A549 (cell line): Measurements from ENCODE around the gene CALU. TPM values are rescaled to one million over a fixed set of nuclear protein-coding genes. Genes with fewer than 3 reads are reported as not detected.
A peak's percentile ranks its signal among the peaks of the same experiment; 100 is the strongest.

Source experiments
- ATAC-seq, 2 experiments: fragments of 200-7000 bp in 1 of 2; fragments of >200 bp in 1 of 2; cut with Nextera tagmentation in 1 of 2; cut with Tn5 transposase in 1 of 2; 3 replicates each; pipeline versions ENCODE4 v1.8.0 to v1.9.1; 2018 to 2020; ENCODE audit warnings: mild to moderate bottlenecking in 1 of 2, moderate library complexity in 1 of 2
- CTCF ChIA-PET: fragments of 300-600 bp; sonication (Branson Sonifier 250); formaldehyde crosslinking; extraction: SDS; loops from one replicate; lab custom pipeline; 2021; ENCODE audit warnings: antibody characterized with exemption, inconsistent platforms; lab: Yijun Ruan, JAX
- POLR2A ChIA-PET: fragments of 350-600 bp; formaldehyde crosslinking; extraction: SDS; loops from one replicate; lab custom pipeline; 2021; ENCODE audit warnings: antibody characterized with exemption, inconsistent platforms; lab: Yijun Ruan, JAX
- DNase-seq, 2 experiments: peaks; one replicate each; pipeline versions ENCODE4 v3.0.0 to v3.0.0-alpha.2; 2011 to 2016; ENCODE audit warnings: low read depth in 1 of 2, low spot score in 1 of 2
- FAIRE-seq: peaks from 2 replicates; lab custom pipeline; 2011; peaks lifted over from hg19 to GRCh38; lab: Jason Lieb, UNC
- H3K27ac ChIP-seq, 2 experiments: fragments of >200 bp; sonication (Bioruptor Twin); formaldehyde crosslinking; 3 replicates each; pipeline ENCODE4 v1.5.1; 2016 to 2017
- H3K4me1 ChIP-seq: fragments of >200 bp; sonication (Bioruptor Twin); formaldehyde crosslinking; 3 replicates; pipeline ENCODE4 v1.6.1; 2016
- H3K4me2 ChIP-seq: fragments of >200 bp; sonication (Bioruptor Twin); formaldehyde crosslinking; 3 replicates; pipeline ENCODE4 v1.6.1; 2016
- H3K4me3 ChIP-seq: fragments of >200 bp; sonication (Bioruptor Twin); formaldehyde crosslinking; 3 replicates; pipeline ENCODE4 v1.5.1; 2016
- H3K9me3 ChIP-seq: fragments of >200 bp; sonication (Bioruptor Twin); formaldehyde crosslinking; 3 replicates; pipeline ENCODE4 v1.6.1; 2016
- BCL3 ChIP-seq: fragments of >200 bp; sonication (Bioruptor Twin); formaldehyde crosslinking; IDR thresholded peaks from 3 replicates; pipeline ENCODE4 v1.6.1; 2016
- CHD2 ChIP-seq: fragments of 150-350 bp; IDR thresholded peaks from 2 replicates; pipeline ENCODE4 v1.6.1; 2014; ENCODE audit warnings: low read length; ENCODE audit not compliant: partially characterized antibody
- CHD4 ChIP-seq: fragments of 200-600 bp; sonication (generic); IDR thresholded peaks from 2 replicates; pipeline ENCODE4 v1.6.1; 2016; ENCODE audit warnings: antibody characterized with exemption, mild to moderate bottlenecking, borderline replicate concordance
- E2F6 ChIP-seq: IDR thresholded peaks from 2 replicates; pipeline ENCODE4 v1.6.1; 2012; ENCODE audit warnings: low read depth, borderline replicate concordance
- EP300 ChIP-seq, 2 experiments: fragments of >200 bp; sonication (Bioruptor Twin); formaldehyde crosslinking; IDR thresholded peaks; 2 replicates in 1 of 2; 3 replicates in 1 of 2; pipeline ENCODE4 v1.6.1; 2016 to 2017
- GATA3 ChIP-seq: IDR thresholded peaks from 2 replicates; pipeline ENCODE4 v1.6.1; 2012; ENCODE audit warnings: borderline replicate concordance
- HES2 ChIP-seq: fragments of >200 bp; sonication (Bioruptor Twin); formaldehyde crosslinking; IDR thresholded peaks from 2 replicates; pipeline ENCODE4 v1.6.1; 2016
- HEYL ChIP-seq: fragments of 250-450 bp; sonication (Bioruptor Pico); IDR thresholded peaks from 2 replicates; pipeline ENCODE4 v1.8.0; 2021; ENCODE audit warnings: mild to moderate bottlenecking, moderate library complexity
- HOXB13 ChIP-seq: fragments of 250-450 bp; sonication (Bioruptor Pico); IDR thresholded peaks from 2 replicates; pipeline ENCODE4 v1.5.0; 2020; ENCODE audit warnings: low read depth, mild to moderate bottlenecking, moderate library complexity
- MAX ChIP-seq: IDR thresholded peaks from 2 replicates; pipeline ENCODE4 v1.6.1; 2012
- MAZ ChIP-seq: fragments of 150-350 bp; IDR thresholded peaks from 2 replicates; pipeline ENCODE4 v1.6.1; 2014; ENCODE audit warnings: antibody characterized with exemption, low read depth, low read length, borderline replicate concordance
- MYC ChIP-seq: IDR thresholded peaks from 2 replicates; pipeline ENCODE4 v1.6.1; 2012; ENCODE audit warnings: mild to moderate bottlenecking, inconsistent platforms, low read length, improper control_type of control experiment, borderline replicate concordance
- NPAS2 ChIP-seq: fragments of 250-450 bp; sonication (Bioruptor Pico); IDR thresholded peaks from 2 replicates; pipeline ENCODE4 v1.8.0; 2022; ENCODE audit warnings: mild to moderate bottlenecking, moderate library complexity, borderline replicate concordance
- NR3C1 ChIP-seq: fragments of >200 bp; sonication (Bioruptor Twin); formaldehyde crosslinking; IDR thresholded peaks from 3 replicates; pipeline ENCODE4 v1.6.1; 2017
- PBX3 ChIP-seq: IDR thresholded peaks from 2 replicates; pipeline ENCODE4 v1.6.1; 2012
- RAD21 ChIP-seq, 2 experiments: fragments of >200 bp in 1 of 2; sonication (Bioruptor Twin) in 1 of 2; formaldehyde crosslinking in 1 of 2; IDR thresholded peaks in 1 of 2; conservative IDR thresholded peaks in 1 of 2; 2 replicates in 1 of 2; 3 replicates in 1 of 2; pipeline ENCODE4 v1.6.1; 2012 to 2018; ENCODE audit warnings: inconsistent platforms in 1 of 2
- TP53 ChIP-seq: fragments of 250-450 bp; sonication (Bioruptor Pico); IDR thresholded peaks from 2 replicates; pipeline ENCODE4 v1.5.0; 2021; ENCODE audit warnings: mild to moderate bottlenecking, moderate library complexity
- ZC3H11A ChIP-seq: fragments of 450-650 bp; IDR thresholded peaks from 2 replicates; pipeline ENCODE4 v1.6.1; 2014; ENCODE audit warnings: antibody characterized with exemption, mild to moderate bottlenecking
- WGBS: methylation state at CpG from one replicate; pipeline ENCODE4 v1.1.6; 2017; ENCODE audit errors: missing lambda C conversion rate; 5-methylcytosine and 5-hydroxymethylcytosine counted together
- polyA plus RNA-seq, 4 experiments: library from polyadenylated mRNA; depleted of rRNA in 3 of 4; stranded (reverse); fragments of >200 nt; fragmentation: RNase III in 1 of 4; extraction: RNeasy Plus Mini Kit Qiagen cat#74134 plus additional on column Dnase treatment in 1 of 4; gene quantifications; 2 replicates in 3 of 4; 3 replicates in 1 of 4; pipeline ENCODE4 v1.2.3, GENCODE V29; 2011 to 2017

CALU gene
- polyA plus RNA-seq, 2 of the 4 experiments (the other 2 are of a cell fraction) = 192 to 233 TPM

GRCh38 chr7:128729494-128729893 lies 9.7 kb upstream of the CALU start (continued):
- TF ChIP-seq TP53 = no peak
- no peak for TF ChIP-seq MAZ
- TF ChIP-seq HES2 = no peak
- TF ChIP-seq ZC3H11A = no peak
- TF ChIP-seq EP300 (IDR thresholded peaks at IDR 0.05) = no peak

GRCh38 chr7:128731184-128731583 lies 8.0 kb upstream of the CALU start:
- FAIRE-seq = no peak
- H3K9me3 ChIP-seq = no peaks in the 10 kb centered on the region
- H3K4me3 ChIP-seq = no peak overlapping the region
- no peaks in the 10 kb centered on the region for H3K4me1 ChIP-seq
- DNase-seq = no peak
- 76% methylated on average over 8 of the region's 8 CpGs for WGBS
- TF ChIP-seq CHD4 = no peak
- TF ChIP-seq NR3C1 = no peak
- no peak for TF ChIP-seq PBX3
- TF ChIP-seq E2F6 = no peak
- no peak for TF ChIP-seq RAD21 (conservative IDR thresholded peaks at IDR 0.05 in 1 of 2, IDR thresholded peaks at IDR 0.05 in 1 of 2)
- no peak for TF ChIP-seq MAX
- no peak for TF ChIP-seq BCL3
- no peak for TF ChIP-seq CHD2
- H3K27ac ChIP-seq = no peak overlapping the region
- ChIA-PET CTCF (interaction anchor here (1.0 to 1.8 kb wide), 2 partner anchors 13 to 16 kb away, joined by 3 to 5 read pairs; a partner anchor contains a TSS), POLR2A (interaction anchor here (1.3 kb wide), 1 partner anchor 8 kb away, joined by 5 read pairs; the partner anchor contains the start of gene CALU)
- H3K4me2 ChIP-seq = no peak overlapping the region
- ATAC-seq = no peak

- Histone ChIP-seq H3K4me2 (no peak overlapping the region), H3K27ac (no peak overlapping the region), H3K9me3 (no peaks in the 10 kb centered on the region)
- WGBS = 47% methylated on average over 2 of the region's 2 CpGs
- ATAC-seq = peak; percentile 52 to 66; a peak in 4 of 6 replicates
- TF ChIP-seq NPAS2 (CRISPR knock-in tag) (no peak), MAZ (no peak), HES2 (no peak), RAD21 (conservative IDR thresholded peaks at IDR 0.05 in 1 of 2, IDR thresholded peaks at IDR 0.05 in 1 of 2) (no peak), HOXB13 (no peak), MYC (no peak), GATA3 (no peak), HEYL (CRISPR knock-in tag) (no peak)
- TF ChIP-seq, all 56 proteins: peak for 0
- H3K4me1 ChIP-seq = peaks cover under 1% of the 10 kb centered on the region; the same call in 2 of the 3 replicates
- FAIRE-seq (no peak), DNase-seq (no peak)
- ChIA-PET CTCF (interaction anchor here (0.6 to 1.8 kb wide), 5 partner anchors 9 to 1335 kb away, joined by 3 to 5 read pairs (median 3); no protein-coding TSS in a partner anchor), POLR2A (no interaction called here)
- no peak overlapping the region for H3K4me3 ChIP-seq
These were observed 6.5 kb upstream of the CALU start for GRCh38 chr7:128732521-128733277.
